Hepatocyte (in vitro differentiated cells): ENCODE results near the gene SLC35A5. TPM values are rescaled to one million over a fixed set of nuclear protein-coding genes. Genes with fewer than 3 reads are reported as not detected.
"Not testable (repeated sequence)": the region's sequence is repeated elsewhere in the genome, so short reads cannot be mapped to it uniquely, and the experiment has no call there.

Source experiments
- DNase-seq: peaks from one replicate; pipeline ENCODE4 v3.0.0-alpha.2; 2016; ENCODE audit warnings: low spot score
- H2AFZ ChIP-seq: fragments of 200-600 bp; sonication (generic); 2 replicates; pipeline ENCODE4 v1.6.0; 2016; ENCODE audit warnings: antibody characterized with exemption, mild to moderate bottlenecking
- H3K27ac ChIP-seq: fragments of 200-600 bp; sonication (generic); 2 replicates; pipeline ENCODE4 v1.5.1; 2016; ENCODE audit warnings: mild to moderate bottlenecking
- H3K27me3 ChIP-seq: fragments of 200-600 bp; sonication (generic); 2 replicates; pipeline ENCODE4 v1.6.1; 2016
- H3K36me3 ChIP-seq: fragments of 200-600 bp; sonication (generic); replicated peaks from 2 replicates; pipeline ENCODE4 v1.5.1; 2016; ENCODE audit warnings: low read depth; ENCODE audit not compliant: insufficient read depth
- H3K4me1 ChIP-seq: fragments of 200-600 bp; sonication (generic); 2 replicates; pipeline ENCODE4 v1.5.1; 2016; ENCODE audit warnings: mild to moderate bottlenecking, moderate library complexity; ENCODE audit not compliant: insufficient read depth
- H3K4me2 ChIP-seq: fragments of 200-600 bp; sonication (generic); 2 replicates; pipeline ENCODE4 v1.6.0; 2016
- H3K4me3 ChIP-seq: fragments of 200-600 bp; sonication (generic); 2 replicates; pipeline ENCODE4 v1.5.1; 2016; ENCODE audit warnings: mild to moderate bottlenecking
- H3K79me2 ChIP-seq: fragments of 200-600 bp; sonication (generic); 2 replicates; pipeline ENCODE4 v1.6.0; 2017; ENCODE audit warnings: mild to moderate bottlenecking
- H3K9me2 ChIP-seq: fragments of 200-600 bp; sonication (generic); replicated peaks from 2 replicates; pipeline ENCODE4 v1.6.0; 2017; ENCODE audit warnings: mild to moderate bottlenecking; ENCODE audit not compliant: insufficient read depth
- H3K9me3 ChIP-seq: fragments of 200-600 bp; sonication (generic); 2 replicates; pipeline ENCODE4 v1.5.1; 2016; ENCODE audit warnings: low read depth, mild to moderate bottlenecking
- H4K20me1 ChIP-seq: fragments of 200-600 bp; sonication (generic); 2 replicates; pipeline ENCODE4 v1.6.0; 2016; ENCODE audit warnings: mild to moderate bottlenecking; ENCODE audit not compliant: insufficient read depth, poor library complexity, severe bottlenecking
- EZH2 ChIP-seq: fragments of 200-600 bp; sonication (generic); IDR thresholded peaks from 2 replicates; pipeline ENCODE4 v1.6.1; 2016; ENCODE audit warnings: antibody characterized with exemption, mild to moderate bottlenecking, borderline replicate concordance
- EZH2phosphoT487 ChIP-seq: fragments of 200-600 bp; sonication (generic); IDR thresholded peaks from one replicate; pipeline ENCODE4 v1.6.1; 2018; ENCODE audit warnings: antibody characterized with exemption, mild to moderate bottlenecking, low read depth, moderate library complexity; ENCODE audit not compliant: unreplicated experiment, severe bottlenecking
- WGBS: methylation state at CpG from one replicate; pipeline ENCODE4 v1.1.6; 2016; ENCODE audit warnings: low lambda C conversion rate; ENCODE audit errors: missing lambda C conversion rate; 5-methylcytosine and 5-hydroxymethylcytosine counted together
- polyA plus RNA-seq: library from polyadenylated mRNA; unstranded; fragments of >200 nt; fragmentation: Nextera tagmentation; extraction: Ambion mirVana; gene quantifications from 2 replicates; pipeline ENCODE4 v1.2.1, GENCODE V29; 2016
- total RNA-seq: library from RNA; depleted of rRNA; stranded (reverse); fragments of >200 nt; gene quantifications from 2 replicates; pipeline ENCODE4 v1.2.3, GENCODE V29; 2014
- TF ChIP-seq, protein P1 (sequence below): fragments of 200-600 bp; sonication (generic); IDR thresholded peaks from 2 replicates; pipeline ENCODE4 v1.5.1; 2016; ENCODE audit warnings: antibody characterized with exemption, mild to moderate bottlenecking; ENCODE audit not compliant: poor library complexity

Gene SLC35A5, protein sequence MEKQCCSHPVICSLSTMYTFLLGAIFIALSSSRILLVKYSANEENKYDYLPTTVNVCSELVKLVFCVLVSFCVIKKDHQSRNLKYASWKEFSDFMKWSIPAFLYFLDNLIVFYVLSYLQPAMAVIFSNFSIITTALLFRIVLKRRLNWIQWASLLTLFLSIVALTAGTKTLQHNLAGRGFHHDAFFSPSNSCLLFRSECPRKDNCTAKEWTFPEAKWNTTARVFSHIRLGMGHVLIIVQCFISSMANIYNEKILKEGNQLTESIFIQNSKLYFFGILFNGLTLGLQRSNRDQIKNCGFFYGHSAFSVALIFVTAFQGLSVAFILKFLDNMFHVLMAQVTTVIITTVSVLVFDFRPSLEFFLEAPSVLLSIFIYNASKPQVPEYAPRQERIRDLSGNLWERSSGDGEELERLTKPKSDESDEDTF
- total RNA-seq (52.9 and 56.8 TPM in 2 replicates), polyA plus RNA-seq (30.5 and 30.8 TPM in 2 replicates)

DNA sequence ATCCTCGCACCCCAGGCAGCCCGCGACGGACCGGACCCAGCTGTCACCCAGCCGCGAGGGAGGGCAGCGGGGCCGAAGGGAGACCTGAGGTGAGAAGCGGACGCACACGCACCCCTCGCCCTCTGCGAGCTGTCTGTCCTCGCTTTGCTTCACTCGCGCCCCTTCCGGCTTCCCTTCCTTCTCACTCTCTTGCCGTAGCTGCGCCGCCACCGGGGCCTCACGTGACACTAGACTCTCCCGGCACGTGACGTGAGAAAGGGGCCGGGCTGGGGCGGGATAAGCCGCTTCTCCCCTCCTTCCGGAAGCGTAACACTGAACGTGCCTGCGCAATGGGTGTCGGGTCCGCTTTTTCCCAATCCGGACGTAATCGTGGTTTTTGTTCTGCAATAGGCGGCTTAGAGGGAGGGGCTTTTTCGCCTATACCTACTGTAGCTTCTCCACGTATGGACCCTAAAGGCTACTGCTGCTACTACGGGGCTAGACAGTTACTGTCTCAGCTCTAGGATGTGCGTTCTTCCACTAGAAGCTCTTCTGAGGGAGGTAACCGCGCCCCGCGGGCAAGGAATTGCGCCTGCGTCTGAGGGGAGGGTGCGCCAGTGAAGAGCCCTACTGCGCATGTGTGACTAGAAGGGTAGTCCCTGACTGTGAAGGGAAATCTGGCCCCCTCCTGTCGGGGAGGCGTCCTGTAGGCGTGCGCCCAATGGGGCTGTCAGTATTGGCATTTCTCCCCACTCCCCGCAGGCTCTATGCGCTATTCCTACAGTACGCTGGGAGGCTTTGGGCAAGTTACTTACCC lies at the start of gene SLC35A5, which contains the start of gene ATG3:
TSS of gene SLC35A5 (plus strand) at position 312 of the 796 bp plus-strand sequence. CDS start 1,359 bp downstream, outside the sequence.
TSS of gene ATG3 (minus strand) at position 229 of the 796 bp plus-strand sequence. CDS start 434 bp downstream, outside the sequence.
- no peaks in the 10 kb centered on the region for H3K9me2 ChIP-seq
- H3K27me3 ChIP-seq, result no peaks in the 10 kb centered on the region
- peaks cover 21% of the 10 kb centered on the region for H3K4me1 ChIP-seq
- no peak for TF ChIP-seq EZH2phosphoT487
- TF ChIP-seq, protein P1, sequence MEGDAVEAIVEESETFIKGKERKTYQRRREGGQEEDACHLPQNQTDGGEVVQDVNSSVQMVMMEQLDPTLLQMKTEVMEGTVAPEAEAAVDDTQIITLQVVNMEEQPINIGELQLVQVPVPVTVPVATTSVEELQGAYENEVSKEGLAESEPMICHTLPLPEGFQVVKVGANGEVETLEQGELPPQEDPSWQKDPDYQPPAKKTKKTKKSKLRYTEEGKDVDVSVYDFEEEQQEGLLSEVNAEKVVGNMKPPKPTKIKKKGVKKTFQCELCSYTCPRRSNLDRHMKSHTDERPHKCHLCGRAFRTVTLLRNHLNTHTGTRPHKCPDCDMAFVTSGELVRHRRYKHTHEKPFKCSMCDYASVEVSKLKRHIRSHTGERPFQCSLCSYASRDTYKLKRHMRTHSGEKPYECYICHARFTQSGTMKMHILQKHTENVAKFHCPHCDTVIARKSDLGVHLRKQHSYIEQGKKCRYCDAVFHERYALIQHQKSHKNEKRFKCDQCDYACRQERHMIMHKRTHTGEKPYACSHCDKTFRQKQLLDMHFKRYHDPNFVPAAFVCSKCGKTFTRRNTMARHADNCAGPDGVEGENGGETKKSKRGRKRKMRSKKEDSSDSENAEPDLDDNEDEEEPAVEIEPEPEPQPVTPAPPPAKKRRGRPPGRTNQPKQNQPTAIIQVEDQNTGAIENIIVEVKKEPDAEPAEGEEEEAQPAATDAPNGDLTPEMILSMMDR, result no peak
- TF ChIP-seq EZH2, result no peak
- H3K79me2 ChIP-seq, result peaks cover 46% of the 10 kb centered on the region
- H3K4me3 ChIP-seq, result peak within 1 kb of the TSS; percentile 71
- 1% methylated on average over 48 of the region's 58 CpGs for WGBS
- H4K20me1 ChIP-seq, result no peaks in the 10 kb centered on the region
- H3K27ac ChIP-seq, result peak within 1 kb of the TSS; percentile 93
- DNase-seq, result peak; percentile 98
- H3K36me3 ChIP-seq, result no peaks in the 10 kb centered on the region
- peak within 1 kb of the TSS; percentile 67 for H2AFZ ChIP-seq
- no peaks in the 10 kb centered on the region for H3K9me3 ChIP-seq
- peak within 1 kb of the TSS; percentile 82 for H3K4me2 ChIP-seq

DNA sequence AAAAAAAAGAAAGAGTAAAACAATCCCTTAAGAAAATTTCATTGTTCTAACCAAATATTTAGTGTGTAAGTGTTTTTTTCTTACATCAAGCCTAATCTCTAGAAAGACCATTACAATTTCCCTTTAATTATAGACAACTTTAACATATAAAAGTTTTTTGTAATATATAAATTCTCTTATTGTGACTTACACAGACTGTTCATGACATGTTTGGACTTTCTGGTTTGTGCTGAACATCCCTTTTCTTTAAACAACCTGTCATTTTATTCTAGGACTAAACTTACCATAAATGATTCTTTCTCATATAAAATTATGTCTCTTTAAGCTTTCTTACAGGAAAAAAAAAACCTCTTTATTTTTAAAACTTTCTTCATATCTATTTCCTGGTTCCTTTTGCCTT lies 49.5 kb upstream of the SLC35A5 start:
- no peaks in the 10 kb centered on the region for H4K20me1 ChIP-seq
- no peaks in the 10 kb centered on the region for H3K9me2 ChIP-seq
- no peaks in the 10 kb centered on the region for H3K4me1 ChIP-seq
- no peak overlapping the region for H3K4me3 ChIP-seq
- TF ChIP-seq, protein P1, result no peak
- TF ChIP-seq EZH2 (no peak), EZH2phosphoT487 (no peak)
- no peak overlapping the region for H3K27ac ChIP-seq
- no peaks in the 10 kb centered on the region for H3K9me3 ChIP-seq
- DNase-seq, result no peak
- H3K79me2 ChIP-seq, result no peaks in the 10 kb centered on the region
- no peaks in the 10 kb centered on the region for H3K27me3 ChIP-seq
- H2AFZ ChIP-seq, result no peak overlapping the region
- H3K4me2 ChIP-seq, result no peak overlapping the region
- H3K36me3 ChIP-seq, result no peaks in the 10 kb centered on the region

- 64% methylated on average over 2 of the region's 2 CpGs for WGBS
- DNase-seq, result no peak
- TF ChIP-seq EZH2phosphoT487 (no peak), EZH2 (no peak)
- TF ChIP-seq, protein P1, result no peak
- no peak overlapping the region for H3K27ac ChIP-seq
- H3K9me2 ChIP-seq, result no peaks in the 10 kb centered on the region
- H3K36me3 ChIP-seq, result no peaks in the 10 kb centered on the region
- H3K27me3 ChIP-seq, result no peaks in the 10 kb centered on the region
- H3K79me2 ChIP-seq, result no peaks in the 10 kb centered on the region
- no peaks in the 10 kb centered on the region for H4K20me1 ChIP-seq
- H3K4me3 ChIP-seq, result no peak overlapping the region
- H3K4me2 ChIP-seq, result no peak overlapping the region
- no peaks in the 10 kb centered on the region for H3K4me1 ChIP-seq
- no peak overlapping the region for H2AFZ ChIP-seq
- H3K9me3 ChIP-seq, result no peaks in the 10 kb centered on the region
These were observed 47.2 kb upstream of the SLC35A5 start for GRCh38 chr3:112514527-112515128.

- H4K20me1 ChIP-seq, DNase-seq, H3K9me2 ChIP-seq, H3K27ac ChIP-seq, H3K36me3 ChIP-seq, H3K4me3 ChIP-seq, H3K4me2 ChIP-seq, H3K4me1 ChIP-seq, H3K79me2 ChIP-seq, H2AFZ ChIP-seq, H3K9me3 ChIP-seq, H3K27me3 ChIP-seq: not testable (repeated sequence)
- 73% methylated on average over 3 of the region's 3 CpGs for WGBS
These were observed 42.9 kb upstream of the SLC35A5 start for GRCh38 chr3:112518970-112519369.
